ENCODE measurements around the gene TNC.
"Not testable (repeated sequence)": the region's sequence is repeated elsewhere in the genome, so short reads cannot be mapped to it uniquely, and the experiment has no call there.

The TNC gene

DNA sequence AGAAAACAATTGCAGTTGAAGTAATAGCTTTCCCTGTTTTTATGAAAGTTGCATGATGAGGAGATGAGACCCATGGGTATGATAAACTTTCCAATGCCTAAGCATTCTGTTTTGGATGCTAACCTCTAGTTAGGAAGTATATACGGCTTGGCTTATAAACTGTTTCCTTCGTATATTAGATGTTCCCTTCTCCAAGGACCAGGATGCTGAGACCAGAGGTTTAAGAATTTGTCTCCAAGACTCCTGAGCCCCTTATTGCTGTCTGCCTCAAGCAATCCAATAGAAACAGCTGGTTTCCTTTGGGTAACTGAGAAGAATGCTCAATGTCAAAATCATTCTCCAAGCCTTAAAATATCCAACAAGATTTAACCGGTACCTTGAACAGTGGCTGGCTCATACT, 12.2 kb upstream of the TNC start:
- H3K4me3 ChIP-seq (ENCODE audit: low read depth, low read length): no peak overlapping the region
- in situ Hi-C loops (cut with HindIII; ENCODE audit: low sequenced_read_pairs): no loop called here
- no peak for DNase-seq (ENCODE audit: low read depth, low spot score)
- TF ChIP-seq, protein P1, sequence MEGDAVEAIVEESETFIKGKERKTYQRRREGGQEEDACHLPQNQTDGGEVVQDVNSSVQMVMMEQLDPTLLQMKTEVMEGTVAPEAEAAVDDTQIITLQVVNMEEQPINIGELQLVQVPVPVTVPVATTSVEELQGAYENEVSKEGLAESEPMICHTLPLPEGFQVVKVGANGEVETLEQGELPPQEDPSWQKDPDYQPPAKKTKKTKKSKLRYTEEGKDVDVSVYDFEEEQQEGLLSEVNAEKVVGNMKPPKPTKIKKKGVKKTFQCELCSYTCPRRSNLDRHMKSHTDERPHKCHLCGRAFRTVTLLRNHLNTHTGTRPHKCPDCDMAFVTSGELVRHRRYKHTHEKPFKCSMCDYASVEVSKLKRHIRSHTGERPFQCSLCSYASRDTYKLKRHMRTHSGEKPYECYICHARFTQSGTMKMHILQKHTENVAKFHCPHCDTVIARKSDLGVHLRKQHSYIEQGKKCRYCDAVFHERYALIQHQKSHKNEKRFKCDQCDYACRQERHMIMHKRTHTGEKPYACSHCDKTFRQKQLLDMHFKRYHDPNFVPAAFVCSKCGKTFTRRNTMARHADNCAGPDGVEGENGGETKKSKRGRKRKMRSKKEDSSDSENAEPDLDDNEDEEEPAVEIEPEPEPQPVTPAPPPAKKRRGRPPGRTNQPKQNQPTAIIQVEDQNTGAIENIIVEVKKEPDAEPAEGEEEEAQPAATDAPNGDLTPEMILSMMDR (IDR thresholded peaks at IDR 0.05; ENCODE audit: low read depth, low read length): no peak

GRCh38 chr9:115128726-115129125, 10.8 kb upstream of the TNC start:
- in situ Hi-C loops (cut with HindIII; ENCODE audit: low sequenced_read_pairs); DNase-seq (ENCODE audit: low read depth, low spot score); H3K4me3 ChIP-seq (ENCODE audit: low read depth, low read length): not testable (repeated sequence)

- in situ Hi-C loops (cut with HindIII; ENCODE audit: low sequenced_read_pairs): no loop called here
- peak; percentile 72 for DNase-seq (ENCODE audit: low read depth, low spot score)
- no peak overlapping the region for H3K4me3 ChIP-seq (ENCODE audit: low read depth, low read length)
- TF ChIP-seq, protein P1 (IDR thresholded peaks at IDR 0.05; ENCODE audit: low read depth, low read length): no peak
Measured at GRCh38 chr9:115127191-115127817, 9.3 kb upstream of the TNC start.

DNA sequence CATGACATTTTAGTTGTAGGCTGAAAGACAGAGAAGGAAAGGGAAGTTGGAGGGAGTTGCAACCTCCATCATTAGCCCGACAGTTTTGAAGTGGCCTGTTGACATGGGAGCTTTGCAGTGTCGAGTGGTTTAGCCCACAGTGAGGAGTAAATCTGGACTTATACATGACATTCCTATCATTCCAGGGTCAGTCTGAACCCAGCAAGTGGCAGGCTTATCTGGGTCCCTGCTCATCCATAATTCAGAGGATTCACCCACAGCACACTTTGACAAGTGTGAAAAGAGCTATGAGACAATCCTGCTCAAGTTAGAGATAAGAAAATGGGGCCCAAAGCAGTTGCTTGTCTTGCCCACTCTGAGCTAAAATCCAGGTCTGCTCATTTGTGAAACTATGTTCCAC, 8.4 kb upstream of the TNC start:
- no peak overlapping the region for H3K4me3 ChIP-seq (ENCODE audit: low read depth, low read length)
- in situ Hi-C loops (cut with HindIII; ENCODE audit: low sequenced_read_pairs): no loop called here
- DNase-seq (ENCODE audit: low read depth, low spot score): no peak
- TF ChIP-seq, protein P1 (IDR thresholded peaks at IDR 0.05; ENCODE audit: low read depth, low read length): no peak

GRCh38 chr9:115122937-115123336, 5.0 kb upstream of the TNC start:
- DNase-seq (ENCODE audit: low read depth, low spot score): no peak
- in situ Hi-C loops (cut with HindIII; ENCODE audit: low sequenced_read_pairs): no loop called here
- H3K4me3 ChIP-seq (ENCODE audit: low read depth, low read length): no peak overlapping the region
- TF ChIP-seq, protein P1 (IDR thresholded peaks at IDR 0.05; ENCODE audit: low read depth, low read length): no peak

GRCh38 chr9:115121181-115121580, 3.2 kb upstream of the TNC start:
- DNase-seq (ENCODE audit: low read depth, low spot score): peak; percentile 86
- TF ChIP-seq, protein P1 (IDR thresholded peaks at IDR 0.05; ENCODE audit: low read depth, low read length): no peak
- in situ Hi-C loops (cut with HindIII; ENCODE audit: low sequenced_read_pairs): no loop called here
- H3K4me3 ChIP-seq (ENCODE audit: low read depth, low read length): no peak overlapping the region

- in situ Hi-C loops (cut with HindIII; ENCODE audit: low sequenced_read_pairs): no loop called here
- TF ChIP-seq, protein P1 (IDR thresholded peaks at IDR 0.05; ENCODE audit: low read depth, low read length): no peak
- peak; percentile 95 for DNase-seq (ENCODE audit: low read depth, low spot score)
- peak overlapping the region; percentile 58 for H3K4me3 ChIP-seq (ENCODE audit: low read depth, low read length)
Measured at GRCh38 chr9:115118879-115119218, 892 bp upstream of the TNC start.

Measured in astrocyte of the spinal cord (primary cell).